GM19395 (cell line): ENCODE measurements around the gene TIAM1.

Experiments
- ATAC-seq: cut with Tn5 transposase; IDR thresholded peaks from one replicate; pipeline ENCODE4 v1.9.1; 2021; ENCODE audit warnings: mild to moderate bottlenecking, moderate library complexity; ENCODE audit not compliant: unreplicated experiment

Gene TIAM1

DNA sequence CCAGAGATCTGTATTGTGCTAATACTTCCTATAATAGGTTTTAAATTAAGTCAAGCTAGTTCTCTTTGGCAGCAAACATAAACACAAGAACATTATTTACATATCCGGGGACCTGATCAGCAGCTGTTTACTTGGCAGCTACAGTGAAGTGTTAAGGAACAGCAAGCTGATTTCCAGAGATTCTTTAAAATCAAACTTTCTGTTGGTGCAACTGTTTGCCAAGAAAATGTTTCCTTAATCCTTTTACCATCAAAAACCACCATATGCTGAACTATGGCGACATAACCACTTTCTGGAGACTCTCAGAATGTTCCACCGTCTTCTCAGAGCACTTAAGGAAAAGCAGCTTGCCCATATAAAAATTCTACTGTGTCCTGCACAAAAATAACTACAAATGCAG, 198.8 kb downstream of the TIAM1 start:
- ATAC-seq = no peak

DNA sequence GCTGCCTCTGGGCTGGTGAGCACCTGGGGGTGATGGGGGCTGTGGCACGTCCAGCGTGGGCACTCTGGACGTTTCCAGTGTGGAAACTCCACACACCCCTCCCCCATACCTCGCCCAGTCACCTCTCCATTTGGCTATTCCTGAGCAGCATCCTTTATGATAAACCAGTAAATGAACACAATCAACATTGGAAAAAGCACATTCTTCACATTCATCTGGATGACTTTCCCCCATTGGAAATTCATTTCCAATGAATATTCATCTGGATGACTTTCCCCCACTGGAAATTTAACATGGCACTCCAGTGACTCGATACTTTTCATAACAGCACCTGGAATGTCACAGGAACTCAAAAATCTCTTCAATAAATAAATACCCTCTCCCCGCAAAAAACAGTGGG, 201.0 kb downstream of the TIAM1 start:
- ATAC-seq = no peak

- ATAC-seq = no peak
Observed at GRCh38 chr21:31142600-31142999, 201.5 kb downstream of the TIAM1 start.

DNA sequence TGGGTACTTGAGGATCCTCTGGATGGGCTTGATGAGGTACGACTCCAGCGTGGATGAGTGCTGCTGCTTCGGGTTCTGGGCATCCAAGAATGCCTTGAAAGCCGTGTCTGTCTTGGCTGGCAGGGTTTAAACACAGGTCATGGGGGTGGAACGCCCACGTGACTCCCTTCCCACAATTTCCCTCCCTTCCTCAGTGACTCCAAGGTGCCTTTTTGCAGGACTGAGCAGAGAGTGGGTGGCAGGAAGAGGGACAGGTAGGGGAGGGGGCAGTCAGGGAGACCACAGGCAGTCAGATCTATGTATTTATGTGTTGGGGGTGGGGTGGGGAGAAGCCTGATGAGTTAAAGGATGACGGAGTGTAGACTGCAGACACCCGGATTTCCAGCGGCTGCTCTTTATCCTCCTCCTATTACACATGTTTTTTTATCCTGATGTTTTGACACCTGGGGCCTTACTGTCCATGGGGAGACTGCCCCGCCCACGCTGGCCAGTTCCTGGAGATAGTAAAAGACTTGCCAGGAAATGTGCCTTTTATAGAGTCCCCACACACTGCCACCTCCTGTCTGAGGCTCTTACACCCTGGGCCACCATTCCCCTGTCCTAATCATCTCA, 202.6 kb downstream of the TIAM1 start:
- ATAC-seq = no peak

DNA sequence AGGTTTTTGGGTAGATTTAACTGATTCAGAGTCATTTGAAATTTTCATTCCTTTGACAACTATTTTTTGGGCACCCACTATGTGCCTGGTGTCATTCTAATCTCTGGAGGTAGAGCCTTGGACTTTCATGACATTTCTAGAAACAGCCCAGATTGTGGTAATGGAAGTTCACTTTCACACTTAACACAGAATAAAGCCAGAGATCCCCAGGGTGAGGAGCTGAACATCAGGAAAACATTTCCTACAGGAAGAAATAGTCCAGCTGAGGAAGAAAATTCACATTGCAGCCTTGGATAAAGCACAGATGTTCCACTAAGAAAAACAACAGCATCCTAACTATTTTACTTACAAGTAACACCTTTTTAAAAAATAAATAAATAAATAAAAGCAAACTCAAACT, 203.4 kb downstream of the TIAM1 start:
- no peak for ATAC-seq

- ATAC-seq = no peak
Observed at GRCh38 chr21:31140025-31140424, 204.0 kb downstream of the TIAM1 start.

- no peak for ATAC-seq
Observed at GRCh38 chr21:31137960-31138359, 206.1 kb downstream of the TIAM1 start.

DNA sequence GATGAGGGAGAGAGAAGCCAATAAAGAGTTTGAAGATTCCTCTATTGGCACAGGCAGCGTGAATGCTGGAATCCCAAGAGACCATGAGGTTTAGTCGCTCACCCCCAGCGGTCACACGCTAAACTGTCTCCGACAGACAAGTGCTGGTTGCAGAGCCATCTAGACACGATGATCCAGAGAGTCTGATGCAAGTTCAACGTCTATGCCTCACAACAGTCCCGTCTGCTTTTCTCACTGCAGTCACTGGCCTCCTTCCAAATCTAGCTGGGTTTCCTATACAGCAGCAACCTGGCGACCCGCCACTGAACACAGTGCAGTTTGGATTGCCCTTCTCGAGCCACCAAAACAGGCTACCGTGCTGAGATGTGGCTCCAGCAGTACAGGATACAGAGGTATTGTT, 207.2 kb downstream of the TIAM1 start:
- peak; percentile 61 for ATAC-seq

- ATAC-seq = no peak
Observed at GRCh38 chr21:31135531-31136184, 208.4 kb downstream of the TIAM1 start.

DNA sequence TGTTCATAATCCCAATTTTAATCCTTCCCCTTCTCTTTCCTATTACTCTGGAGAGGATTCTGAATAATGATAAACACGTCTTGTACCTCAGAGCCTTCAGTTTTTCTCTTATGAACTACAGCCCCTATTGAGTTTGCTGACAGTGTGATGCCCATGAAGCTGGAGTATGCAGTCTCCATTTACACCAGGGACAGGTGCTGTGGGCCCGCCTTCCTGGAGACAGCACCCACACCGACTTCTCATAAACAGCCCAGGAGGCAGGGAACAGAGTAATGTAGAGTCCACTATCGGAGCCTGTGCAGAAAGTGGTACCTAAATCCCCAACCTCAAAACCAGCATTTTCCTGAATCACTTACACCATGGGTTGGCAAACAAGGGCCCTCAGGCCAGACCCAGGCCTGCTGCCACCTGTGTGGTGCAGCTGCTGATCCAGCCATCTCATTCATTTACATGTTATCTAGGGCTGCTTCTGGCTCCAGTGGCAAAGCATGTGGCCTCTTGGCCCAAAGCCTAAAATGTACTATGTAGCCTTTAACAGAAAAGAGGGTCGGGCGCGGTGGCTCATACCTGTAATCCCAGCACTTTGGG, 210.7 kb downstream of the TIAM1 start:
- peak; percentile 15 for ATAC-seq

DNA sequence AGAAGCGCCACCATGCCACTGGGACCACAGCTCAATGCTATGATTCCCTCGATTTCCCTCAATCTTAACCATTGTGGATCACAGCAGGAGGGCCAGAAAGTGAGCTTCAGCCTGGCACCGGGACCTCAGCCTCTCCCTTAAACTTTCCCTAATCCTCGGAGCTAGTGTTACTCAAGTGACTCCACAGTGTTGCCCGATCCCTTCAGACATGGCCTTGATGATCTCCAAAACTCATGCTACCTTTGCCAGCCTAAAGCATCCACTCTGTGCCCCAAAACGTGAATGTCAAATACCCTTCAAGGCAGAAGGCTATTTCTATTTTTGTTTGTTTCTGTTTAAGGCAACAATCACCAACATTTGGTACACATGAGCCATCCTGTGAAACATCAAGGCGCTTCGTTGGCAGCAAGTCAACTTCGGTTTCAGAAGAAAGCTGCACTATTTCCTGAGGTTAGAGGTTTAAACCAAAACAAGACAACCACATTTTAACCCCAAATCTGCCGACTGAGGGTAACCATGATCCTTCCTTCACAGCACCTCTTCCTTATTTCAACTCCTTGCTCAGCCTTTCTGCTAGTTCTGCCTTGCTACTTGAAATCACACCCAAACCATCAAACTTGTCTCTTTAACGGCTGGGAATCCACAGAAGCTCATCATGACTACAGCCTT, 211.4 kb downstream of the TIAM1 start:
- ATAC-seq = peak; percentile 84

GRCh38 chr21:31130821-31131220, 213.2 kb downstream of the TIAM1 start:
- ATAC-seq = no peak

DNA sequence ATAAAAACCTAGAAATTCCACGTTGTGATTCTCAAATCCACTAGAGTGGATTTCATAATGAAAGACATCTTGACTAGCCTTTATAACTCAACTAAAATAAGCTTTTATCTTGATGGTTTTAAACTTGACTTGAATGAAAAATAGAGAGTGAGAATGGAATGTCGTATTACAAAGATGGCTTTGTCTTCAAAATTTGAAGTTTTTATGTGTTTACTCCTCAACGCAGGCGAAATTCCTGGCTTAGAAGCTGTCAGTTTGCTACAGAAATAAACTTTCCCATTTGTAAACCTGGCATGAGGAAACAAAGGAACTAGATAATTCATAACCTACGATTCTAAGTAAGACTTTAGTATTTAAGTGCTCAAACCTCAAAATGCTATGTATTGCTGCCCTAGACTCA, 215.8 kb downstream of the TIAM1 start:
- no peak for ATAC-seq

DNA sequence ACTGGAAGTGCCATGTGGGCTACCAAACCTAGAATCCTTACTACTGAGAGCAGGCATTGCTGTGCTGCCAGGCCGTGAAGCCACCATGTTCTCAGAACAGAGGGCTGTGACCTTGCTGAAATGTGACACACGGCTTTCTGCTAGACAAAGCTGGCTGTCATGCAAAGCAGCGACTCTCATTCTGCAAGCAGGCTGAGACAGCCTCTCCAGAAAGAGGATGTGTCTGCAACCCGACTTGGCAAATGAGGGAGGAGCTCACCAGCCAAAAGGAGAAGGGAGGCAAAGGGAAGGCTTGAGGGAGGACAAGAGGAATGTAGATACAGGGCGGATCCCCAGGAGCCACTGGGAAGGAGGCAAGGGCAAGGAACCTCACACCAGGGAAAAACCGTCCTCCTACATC, 220.1 kb downstream of the TIAM1 start:
- peak; percentile 60 for ATAC-seq

- ATAC-seq = no peak
Observed at GRCh38 chr21:31119199-31119598, 224.9 kb downstream of the TIAM1 start.

GRCh38 chr21:31117128-31117916, 226.7 kb downstream of the TIAM1 start:
- no peak for ATAC-seq

DNA sequence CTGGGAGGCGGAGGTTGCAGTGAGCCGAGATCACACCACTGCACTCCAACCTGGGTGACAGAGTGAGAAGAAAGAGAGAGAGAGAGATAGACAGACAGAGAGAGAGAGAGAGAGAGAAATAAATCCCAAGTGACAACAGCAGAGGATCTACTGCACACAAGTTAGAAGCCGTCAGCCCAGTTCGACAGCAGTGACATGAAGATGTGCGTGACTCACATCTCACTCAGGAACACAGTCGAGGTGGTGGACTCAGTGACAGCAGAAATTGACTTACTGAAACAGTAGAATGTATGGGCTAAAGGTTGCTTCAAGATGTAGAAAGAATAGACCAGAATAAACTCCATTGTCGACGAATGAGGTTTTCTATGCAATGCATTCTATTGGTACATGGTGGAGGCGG, 228.8 kb downstream of the TIAM1 start:
- no peak for ATAC-seq

- no peak for ATAC-seq
Observed at GRCh38 chr21:31111093-31111492, 233.0 kb downstream of the TIAM1 start.

GRCh38 chr21:31110430-31110829, 233.6 kb downstream of the TIAM1 start:
- ATAC-seq = no peak

GRCh38 chr21:31107871-31108270, 236.2 kb downstream of the TIAM1 start:
- ATAC-seq = peak; percentile 57

- ATAC-seq = peak; percentile 17
Observed at GRCh38 chr21:31107176-31107785, 236.8 kb downstream of the TIAM1 start.
